HG03097 (cell line): ENCODE data around the gene CPM.
"Not testable (repeated sequence)": the region's sequence is repeated elsewhere in the genome, so short reads cannot be mapped to it uniquely, and the experiment has no call there.

ENCODE experiments used
- ATAC-seq: cut with Tn5 transposase; IDR thresholded peaks from one replicate; pipeline ENCODE4 v1.9.1; 2021; ENCODE audit not compliant: unreplicated experiment, low FRiP score

CPM gene

GRCh38 chr12:68833508-68833907 lies 99.5 kb downstream of the CPM start:
- ATAC-seq = no peak

GRCh38 chr12:68832504-68832867 lies 100.5 kb downstream of the CPM start:
- ATAC-seq = no peak

GRCh38 chr12:68831751-68832503 lies 101.0 kb downstream of the CPM start:
- no peak for ATAC-seq

GRCh38 chr12:68831272-68831671 lies 101.7 kb downstream of the CPM start:
- no peak for ATAC-seq

GRCh38 chr12:68828672-68829068 lies 104.3 kb downstream of the CPM start:
- no peak for ATAC-seq

GRCh38 chr12:68827895-68828671 lies 104.9 kb downstream of the CPM start:
- no peak for ATAC-seq

- no peak for ATAC-seq
Observed at GRCh38 chr12:68825569-68826217, 107.3 kb downstream of the CPM start.

GRCh38 chr12:68824597-68825250 lies 108.2 kb downstream of the CPM start:
- ATAC-seq = no peak

GRCh38 chr12:68824131-68824530 lies 108.8 kb downstream of the CPM start:
- ATAC-seq = no peak

GRCh38 chr12:68823696-68824095 lies 109.3 kb downstream of the CPM start:
- ATAC-seq = no peak

- no peak for ATAC-seq
Observed at GRCh38 chr12:68821357-68822188, 111.4 kb downstream of the CPM start.

GRCh38 chr12:68819481-68819880 lies 113.5 kb downstream of the CPM start:
- not testable (repeated sequence) for ATAC-seq

- ATAC-seq = no peak
Observed at GRCh38 chr12:68815928-68816800, 116.8 kb downstream of the CPM start.

GRCh38 chr12:68815232-68815927 lies 117.6 kb downstream of the CPM start:
- ATAC-seq = no peak

- ATAC-seq = no peak
Observed at GRCh38 chr12:68814490-68815231, 118.3 kb downstream of the CPM start.

GRCh38 chr12:68813242-68813593 lies 119.8 kb downstream of the CPM start:
- no peak for ATAC-seq

- no peak for ATAC-seq
Observed at GRCh38 chr12:68812553-68813241, 120.3 kb downstream of the CPM start.
